IMR-90 (cell line): ENCODE data around the gene FOXN3. TPM values are rescaled to one million over a fixed set of nuclear protein-coding genes. Genes with fewer than 3 reads are reported as not detected.
"Not testable (repeated sequence)": the region's sequence is repeated elsewhere in the genome, so short reads cannot be mapped to it uniquely, and the experiment has no call there.

Experiments
- ATAC-seq: fragments of 200-7000 bp; cut with Tn5 transposase; 2 replicates; pipeline ENCODE4 v1.9.1; 2020; ENCODE audit warnings: low read depth, mild to moderate bottlenecking, moderate library complexity
- BruUV-seq: library from RNA; stranded (reverse); fragments of 400-500 nt; replicated peaks from 2 replicates; lab custom pipeline; 2021; lab: Mats Ljungman, UMichigan
- CTCF ChIA-PET: fragments of 300-600 bp; formaldehyde crosslinking; extraction: SDS; loops from one replicate; lab custom pipeline; 2021; ENCODE audit warnings: antibody characterized with exemption; lab: Yijun Ruan, JAX
- POLR2A ChIA-PET: fragments of 300-600 bp; sonication (Branson Sonifier 250); formaldehyde crosslinking; loops from one replicate; lab custom pipeline; 2022; ENCODE audit warnings: antibody characterized with exemption; ENCODE audit not compliant: unreplicated experiment; lab: Charles Lee
- DNase-seq: peaks from one replicate; pipeline ENCODE4 v3.0.0; 2013
- H2AFZ ChIP-seq: replicated peaks from 2 replicates; pipeline ENCODE3; 2013; ENCODE audit warnings: low read length, mild to moderate bottlenecking; ENCODE audit not compliant: poor library complexity
- H2AK5ac ChIP-seq: 2 replicates; pipeline ENCODE4 v1.6.1; 2013; ENCODE audit warnings: low read depth, low read length, inconsistent platforms
- H2AK9ac ChIP-seq: replicated peaks from 2 replicates; pipeline ENCODE3; 2013; ENCODE audit warnings: mild to moderate bottlenecking, low read depth, low read length, moderate library complexity; ENCODE audit not compliant: poor library complexity
- H2BK120ac ChIP-seq: 2 replicates; pipeline ENCODE4 v1.6.1; 2013; ENCODE audit warnings: low read depth, low read length, inconsistent platforms
- H2BK15ac ChIP-seq: 3 replicates; pipeline ENCODE4 v1.6.1; 2013; ENCODE audit warnings: low read depth, low read length, inconsistent platforms
- H2BK20ac ChIP-seq: 2 replicates; pipeline ENCODE4 v1.6.1; 2013; ENCODE audit warnings: low read depth, mild to moderate bottlenecking, inconsistent platforms, low read length, moderate library complexity
- H2BK5ac ChIP-seq: 2 replicates; pipeline ENCODE4 v1.6.1; 2013; ENCODE audit warnings: mild to moderate bottlenecking, low read depth, low read length, inconsistent platforms; ENCODE audit not compliant: poor library complexity, severe bottlenecking
- H3K14ac ChIP-seq: replicated peaks from 2 replicates; pipeline ENCODE4 v1.6.1; 2013; ENCODE audit warnings: low read depth, low read length, inconsistent platforms
- H3K18ac ChIP-seq: 2 replicates; pipeline ENCODE4 v1.6.1; 2013; ENCODE audit warnings: low read depth, low read length, control low read depth
- H3K23ac ChIP-seq: 2 replicates; pipeline ENCODE4 v1.6.1; 2013; ENCODE audit warnings: low read depth, low read length, inconsistent platforms
- H3K27ac ChIP-seq: 2 replicates; pipeline ENCODE4 v1.5.1; 2013; ENCODE audit warnings: mild to moderate bottlenecking, control low read depth, low read length; ENCODE audit not compliant: insufficient read depth
- H3K27me3 ChIP-seq: 2 replicates; pipeline ENCODE4 v1.6.1; 2013; ENCODE audit warnings: low read length; ENCODE audit not compliant: control insufficient read depth, insufficient read depth
- H3K36me3 ChIP-seq: 2 replicates; pipeline ENCODE4 v1.6.1; 2013; ENCODE audit warnings: low read length, mixed read lengths; ENCODE audit not compliant: control insufficient read depth, insufficient read depth
- H3K4ac ChIP-seq: 2 replicates; pipeline ENCODE4 v1.6.1; 2013; ENCODE audit warnings: low read depth, low read length, inconsistent platforms
- H3K4me1 ChIP-seq: 2 replicates; pipeline ENCODE4 v1.6.1; 2013; ENCODE audit warnings: low read length, mixed read lengths; ENCODE audit not compliant: control insufficient read depth, insufficient read depth
- H3K4me2 ChIP-seq: 2 replicates; pipeline ENCODE4 v1.6.1; 2013; ENCODE audit warnings: low read depth, mild to moderate bottlenecking, control low read depth, low read length, moderate library complexity
- H3K4me3 ChIP-seq: 2 replicates; pipeline ENCODE4 v1.5.1; 2013; ENCODE audit warnings: low read depth, mild to moderate bottlenecking, control low read depth, low read length, moderate library complexity; ENCODE audit not compliant: insufficient read depth
- H3K56ac ChIP-seq: 2 replicates; pipeline ENCODE4 v1.6.1; 2013; ENCODE audit warnings: low read length, inconsistent platforms; ENCODE audit not compliant: insufficient read depth; ENCODE audit errors: extremely low read depth
- H3K79me1 ChIP-seq, 2 experiments: 2 replicates each; pipeline ENCODE4 v1.6.1; 2013; ENCODE audit warnings: low read length in 2 of 2, inconsistent platforms in 1 of 2, low read depth in 1 of 2
- H3K9ac ChIP-seq: 2 replicates; pipeline ENCODE4 v1.6.1; 2013; ENCODE audit warnings: low read depth, low read length, control low read depth
- H3K9me1 ChIP-seq: 2 replicates; pipeline ENCODE4 v1.6.1; 2013; ENCODE audit warnings: low read length, inconsistent platforms; ENCODE audit not compliant: insufficient read depth
- H3K9me3 ChIP-seq: 2 replicates; pipeline ENCODE4 v1.6.1; 2013; ENCODE audit warnings: low read length; ENCODE audit not compliant: control insufficient read depth, insufficient read depth
- H4K20me1 ChIP-seq: 2 replicates; pipeline ENCODE4 v1.6.1; 2013; ENCODE audit warnings: low read length, inconsistent platforms; ENCODE audit not compliant: insufficient read depth
- H4K5ac ChIP-seq: 2 replicates; pipeline ENCODE4 v1.6.1; 2013; ENCODE audit warnings: mild to moderate bottlenecking, low read depth, low read length, control low read depth
- H4K8ac ChIP-seq, 2 experiments: 2 replicates each; pipeline ENCODE4 v1.6.1; 2013; ENCODE audit warnings: low read depth in 2 of 2, low read length in 2 of 2, control low read depth in 1 of 2, inconsistent platforms in 1 of 2
- H4K91ac ChIP-seq: 2 replicates; pipeline ENCODE4 v1.6.1; 2013; ENCODE audit warnings: low read depth, low read length, inconsistent platforms; ENCODE audit not compliant: insufficient read depth
- WGBS, 2 experiments: methylation state at CpG; one replicate each; pipeline versions ENCODE4 v1.1.5 to v1.1.7; 2013; ENCODE audit warnings: missing lambda C conversion rate in 2 of 2; ENCODE audit not compliant: insufficient read length in 1 of 2; ENCODE audit errors: extremely low coverage in 2 of 2; 5-methylcytosine and 5-hydroxymethylcytosine counted together
- dilution Hi-C: fragments of 300-500 bp; cut with HindIII; formaldehyde crosslinking; loops from one replicate; pipeline ENCODE4 v1.14.3; 2018; ENCODE audit warnings: low sequenced_read_pairs; ENCODE audit not compliant: unreplicated experiment
- in situ Hi-C: fragments of 300-500 bp; cut with MboI; formaldehyde crosslinking; loops from 3 replicates; pipeline ENCODE4 v1.14.3; 2019; ENCODE audit warnings: low sequenced_read_pairs, inconsistent platforms, mixed read lengths
- intact Hi-C: fragments of 100-400 bp; cut with micrococcal nuclease; formaldehyde crosslinking; loops from 2 replicates; pipeline ENCODE4 v1.10.0; 2022
- polyA plus RNA-seq, 3 experiments: library from polyadenylated mRNA; depleted of rRNA; stranded (reverse); fragments of >200 nt; gene quantifications; 2 replicates each; pipeline ENCODE4 v1.2.3, GENCODE V29; 2012; ENCODE audit warnings: low replicate concordance in 1 of 3
- total RNA-seq: library from RNA; depleted of rRNA; stranded (reverse); fragments of >200 nt; gene quantifications from 2 replicates; pipeline ENCODE4 v1.2.3, GENCODE V29; 2012

Gene FOXN3
- total and polyA plus RNA-seq, 2 of the 4 experiments (the other 2 are of a cell fraction) = 22.6 to 33.7 TPM

DNA sequence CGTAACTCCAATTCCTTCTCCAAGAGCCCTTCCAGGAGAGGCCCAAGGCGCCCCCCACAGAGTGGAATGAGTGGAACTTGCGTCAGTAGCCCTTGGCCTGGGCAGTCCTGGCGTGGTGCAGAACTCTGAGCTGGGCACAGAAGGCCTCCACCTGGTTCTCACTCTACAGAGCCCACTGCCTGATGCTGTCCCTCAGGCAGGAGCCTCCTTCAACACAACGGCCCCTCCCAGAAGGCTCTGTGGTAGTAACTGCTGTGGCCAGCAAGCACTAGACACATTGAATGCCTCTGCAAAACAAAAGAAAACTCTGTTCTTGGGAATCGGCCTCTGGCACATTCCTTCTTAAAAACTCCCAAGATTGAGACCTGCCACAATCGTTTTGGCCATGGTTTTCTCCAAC, 258.9 kb downstream of the FOXN3 start:
- in situ Hi-C loops, H3K9me1 ChIP-seq, H2BK120ac ChIP-seq, POLR2A ChIA-PET, H4K5ac ChIP-seq, H2AK9ac ChIP-seq, H2BK15ac ChIP-seq, H3K4me1 ChIP-seq, DNase-seq, H3K27me3 ChIP-seq, H3K23ac ChIP-seq, H3K4me2 ChIP-seq, ATAC-seq, CTCF ChIA-PET, H2AFZ ChIP-seq, H3K9me3 ChIP-seq, H3K56ac ChIP-seq, H3K4ac ChIP-seq, H3K14ac ChIP-seq, H3K18ac ChIP-seq, dilution Hi-C loops, BruUV-seq, H3K4me3 ChIP-seq, H4K20me1 ChIP-seq, H2AK5ac ChIP-seq, intact Hi-C loops, H3K79me1 ChIP-seq, H4K91ac ChIP-seq, H2BK5ac ChIP-seq, H3K27ac ChIP-seq, H2BK20ac ChIP-seq, H4K8ac ChIP-seq, H3K9ac ChIP-seq: not testable (repeated sequence)
- WGBS, 2 experiments = 90% methylated on average over 2 of the region's 7 CpGs; no CpG with 5 or more reads in 1 of the 2 experiments
- peaks cover 21% of the 10 kb centered on the region for H3K36me3 ChIP-seq
